Measurements from ENCODE around the gene ECE2.

DNA sequence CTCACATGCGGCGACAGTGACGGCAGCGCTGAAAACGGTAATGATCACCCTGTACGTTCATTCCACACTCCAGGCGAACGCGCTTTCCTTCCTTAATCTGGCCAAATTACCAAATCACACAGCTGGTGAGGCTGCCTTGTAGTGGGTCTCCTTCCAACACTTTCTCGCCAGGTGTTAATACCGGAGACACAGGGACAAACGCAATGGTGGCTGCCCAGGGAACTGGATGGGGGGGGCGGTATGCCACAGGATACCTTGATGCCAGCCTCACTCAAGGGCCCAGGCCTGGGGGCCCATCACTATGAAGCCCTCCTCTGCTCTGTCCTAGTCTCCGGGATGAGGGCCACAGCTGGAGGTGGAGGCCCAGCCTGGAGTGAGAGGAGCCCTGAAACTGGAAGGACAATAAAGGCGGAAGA, 13.1 kb upstream of the ECE2 start:
- TF ChIP-seq, protein P1, sequence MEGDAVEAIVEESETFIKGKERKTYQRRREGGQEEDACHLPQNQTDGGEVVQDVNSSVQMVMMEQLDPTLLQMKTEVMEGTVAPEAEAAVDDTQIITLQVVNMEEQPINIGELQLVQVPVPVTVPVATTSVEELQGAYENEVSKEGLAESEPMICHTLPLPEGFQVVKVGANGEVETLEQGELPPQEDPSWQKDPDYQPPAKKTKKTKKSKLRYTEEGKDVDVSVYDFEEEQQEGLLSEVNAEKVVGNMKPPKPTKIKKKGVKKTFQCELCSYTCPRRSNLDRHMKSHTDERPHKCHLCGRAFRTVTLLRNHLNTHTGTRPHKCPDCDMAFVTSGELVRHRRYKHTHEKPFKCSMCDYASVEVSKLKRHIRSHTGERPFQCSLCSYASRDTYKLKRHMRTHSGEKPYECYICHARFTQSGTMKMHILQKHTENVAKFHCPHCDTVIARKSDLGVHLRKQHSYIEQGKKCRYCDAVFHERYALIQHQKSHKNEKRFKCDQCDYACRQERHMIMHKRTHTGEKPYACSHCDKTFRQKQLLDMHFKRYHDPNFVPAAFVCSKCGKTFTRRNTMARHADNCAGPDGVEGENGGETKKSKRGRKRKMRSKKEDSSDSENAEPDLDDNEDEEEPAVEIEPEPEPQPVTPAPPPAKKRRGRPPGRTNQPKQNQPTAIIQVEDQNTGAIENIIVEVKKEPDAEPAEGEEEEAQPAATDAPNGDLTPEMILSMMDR (IDR thresholded peaks at IDR 0.05): no peak
- TF ChIP-seq POLR2A (IDR thresholded peaks at IDR 0.05): no peak

Data from thyroid gland (tissue), 4 donors.